Femur (tissue), 1 donor: ENCODE results near the gene ELAVL2.
A peak's percentile ranks its signal among the peaks of the same experiment; 100 is the strongest.
"Not testable (repeated sequence)": the region's sequence is repeated elsewhere in the genome, so short reads cannot be mapped to it uniquely, and the experiment has no call there.

Source experiments
- DNase-seq: peaks from one replicate; pipeline ENCODE4 v3.0.0-alpha.2; 2017

ELAVL2 gene

GRCh38 chr9:23769307-23769935 is 56.6 kb downstream of the ELAVL2 start:
- peak; percentile 27 for DNase-seq

- DNase-seq, result no peak
Measured at GRCh38 chr9:23768861-23769260, 57.2 kb downstream of the ELAVL2 start.

- no peak for DNase-seq
Measured at GRCh38 chr9:23766613-23767012, 59.4 kb downstream of the ELAVL2 start.

- no peak for DNase-seq
Measured at GRCh38 chr9:23765561-23765960, 60.5 kb downstream of the ELAVL2 start.

GRCh38 chr9:23764219-23764618 is 61.8 kb downstream of the ELAVL2 start:
- DNase-seq, result no peak

- no peak for DNase-seq
Measured at GRCh38 chr9:23754551-23754950, 71.5 kb downstream of the ELAVL2 start.

GRCh38 chr9:23752859-23753258 is 73.2 kb downstream of the ELAVL2 start:
- DNase-seq, result no peak

- DNase-seq, result no peak
Measured at GRCh38 chr9:23751633-23752032, 74.4 kb downstream of the ELAVL2 start.

GRCh38 chr9:23750808-23751207 is 75.2 kb downstream of the ELAVL2 start:
- no peak for DNase-seq

- peak; percentile 21 for DNase-seq
Measured at GRCh38 chr9:23747088-23748075, 78.7 kb downstream of the ELAVL2 start.

- DNase-seq, result no peak
Measured at GRCh38 chr9:23746317-23746716, 79.7 kb downstream of the ELAVL2 start.

GRCh38 chr9:23743036-23743435 is 83.0 kb downstream of the ELAVL2 start:
- no peak for DNase-seq

GRCh38 chr9:23741351-23741750 is 84.7 kb downstream of the ELAVL2 start:
- DNase-seq, result no peak

GRCh38 chr9:23740531-23740930 is 85.5 kb downstream of the ELAVL2 start:
- no peak for DNase-seq

- DNase-seq, result no peak
Measured at GRCh38 chr9:23739753-23740152, 86.3 kb downstream of the ELAVL2 start.

- no peak for DNase-seq
Measured at GRCh38 chr9:23736293-23736692, 89.7 kb downstream of the ELAVL2 start.

- DNase-seq, result no peak
Measured at GRCh38 chr9:23733495-23734078, 92.5 kb downstream of the ELAVL2 start.

GRCh38 chr9:23731353-23731752 is 94.7 kb downstream of the ELAVL2 start:
- DNase-seq, result no peak

GRCh38 chr9:23730364-23730763 is 95.7 kb downstream of the ELAVL2 start:
- no peak for DNase-seq

- DNase-seq, result no peak
Measured at GRCh38 chr9:23728736-23729135, 97.3 kb downstream of the ELAVL2 start.

GRCh38 chr9:23725279-23725946 is 100.6 kb downstream of the ELAVL2 start:
- DNase-seq, result no peak

GRCh38 chr9:23723672-23724071 is 102.4 kb downstream of the ELAVL2 start:
- DNase-seq, result no peak

GRCh38 chr9:23723048-23723447 is 103.0 kb downstream of the ELAVL2 start:
- DNase-seq, result not testable (repeated sequence)
